HG02938 (cell line): ENCODE data around the gene MLEC.
"Not testable (repeated sequence)": the region's sequence is repeated elsewhere in the genome, so short reads cannot be mapped to it uniquely, and the experiment has no call there.

Experiments
- ATAC-seq: cut with Tn5 transposase; IDR thresholded peaks from one replicate; pipeline ENCODE4 v1.9.1; 2021; ENCODE audit warnings: mild to moderate bottlenecking, moderate library complexity; ENCODE audit not compliant: unreplicated experiment

MLEC gene

DNA sequence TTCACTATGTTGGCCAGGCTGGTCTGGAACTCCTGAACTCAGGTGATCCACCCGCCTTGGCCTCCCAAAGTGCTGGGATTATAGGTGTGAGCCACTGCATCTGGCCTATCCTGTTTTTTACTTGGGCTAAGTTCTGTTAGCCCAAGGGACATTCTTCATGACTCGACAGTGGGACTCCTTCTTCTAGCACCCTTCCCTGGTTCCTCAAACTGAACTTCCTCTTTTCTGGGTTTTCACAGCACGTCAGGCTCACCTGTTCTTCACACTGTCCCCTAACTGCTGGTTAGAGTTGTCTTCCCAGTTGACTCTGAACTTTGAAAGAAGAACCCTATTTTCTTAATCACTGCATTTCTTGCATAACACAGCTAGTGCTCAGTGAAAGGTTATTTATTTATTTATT is 24.1 kb upstream of the MLEC start:
- no peak for ATAC-seq

GRCh38 chr12:120663741-120664140 is 23.2 kb upstream of the MLEC start:
- ATAC-seq = no peak

DNA sequence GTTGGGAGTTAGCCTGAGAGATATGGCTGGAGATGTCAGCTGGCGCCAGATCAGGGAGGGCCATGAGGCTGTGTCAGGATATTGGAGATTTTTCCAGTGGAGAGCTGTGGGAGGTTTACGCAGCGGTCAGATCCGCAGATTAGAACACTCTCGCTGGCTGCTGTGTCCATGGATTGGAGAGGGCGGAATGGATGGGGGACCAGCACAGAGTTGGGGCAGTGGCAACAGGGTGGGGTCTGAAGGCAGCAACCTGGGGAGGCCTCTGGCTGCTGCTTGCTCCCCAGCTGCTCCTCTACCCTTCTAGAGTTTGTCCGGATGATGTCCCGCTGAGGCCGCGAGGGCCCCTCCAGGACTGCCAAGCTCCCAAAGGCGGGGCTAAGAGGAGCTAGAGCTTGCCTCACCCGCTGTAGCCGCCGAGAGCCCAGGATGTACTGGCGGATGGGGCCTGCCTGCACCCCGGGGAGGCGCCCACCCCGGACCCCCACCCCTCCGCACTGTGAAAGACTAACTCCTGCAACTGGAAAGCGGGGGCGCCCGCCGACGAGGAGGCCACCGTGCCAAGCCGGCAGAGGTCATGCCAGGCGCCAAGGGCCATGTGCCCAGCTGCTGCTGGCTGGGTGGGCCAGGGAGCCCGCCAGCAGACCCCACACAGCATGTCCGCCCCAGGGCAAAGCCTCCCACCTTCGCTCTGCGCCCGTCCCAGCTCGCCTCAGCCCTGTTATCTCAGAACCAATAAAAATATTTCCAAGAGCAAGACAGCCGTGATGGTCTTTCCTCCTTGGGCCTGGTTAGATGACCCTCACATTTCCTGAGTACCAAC is 20.2 kb upstream of the MLEC start:
- ATAC-seq = no peak

- ATAC-seq = no peak
Measured at GRCh38 chr12:120668091-120668867, 18.7 kb upstream of the MLEC start.

- ATAC-seq = peak; percentile 50
Measured at GRCh38 chr12:120668868-120669840, 17.8 kb upstream of the MLEC start.

GRCh38 chr12:120670237-120670636 is 16.7 kb upstream of the MLEC start:
- ATAC-seq = not testable (repeated sequence)

GRCh38 chr12:120670667-120671066 is 16.3 kb upstream of the MLEC start:
- no peak for ATAC-seq

GRCh38 chr12:120674097-120674636 is 12.8 kb upstream of the MLEC start:
- ATAC-seq = no peak

- ATAC-seq = no peak
Measured at GRCh38 chr12:120677765-120678473, 9.0 kb upstream of the MLEC start.

DNA sequence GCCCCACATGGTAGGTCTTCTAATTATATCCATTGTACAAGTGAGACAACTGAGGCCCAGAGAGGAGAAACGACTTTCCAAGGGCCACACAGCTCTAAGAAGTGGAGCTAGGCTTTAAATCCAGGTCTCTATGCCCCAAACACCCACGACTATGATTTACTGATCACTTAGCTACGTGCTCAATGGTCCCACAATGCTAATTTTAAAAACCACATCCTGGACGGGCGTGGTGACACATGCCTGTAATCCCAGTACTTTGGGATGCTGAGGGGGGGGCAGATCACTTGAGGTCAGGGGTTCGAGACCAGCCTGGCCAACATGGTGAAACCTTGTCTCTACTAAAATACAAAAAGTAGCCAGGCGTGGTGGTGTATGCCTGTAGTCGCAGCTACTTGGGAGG is 8.4 kb upstream of the MLEC start:
- no peak for ATAC-seq

- no peak for ATAC-seq
Measured at GRCh38 chr12:120680165-120680738, 6.7 kb upstream of the MLEC start.

GRCh38 chr12:120684523-120684932 is 2.4 kb upstream of the MLEC start:
- no peak for ATAC-seq

GRCh38 chr12:120685522-120685921 is 1.4 kb upstream of the MLEC start:
- no peak for ATAC-seq

GRCh38 chr12:120686151-120686689 is 729 bp upstream of the MLEC start:
- ATAC-seq = peak; percentile 63

GRCh38 chr12:120687578-120688289 is 785 bp downstream of the MLEC start:
- ATAC-seq = no peak

- ATAC-seq = no peak
Measured at GRCh38 chr12:120688527-120689071, 1.6 kb downstream of the MLEC start.

DNA sequence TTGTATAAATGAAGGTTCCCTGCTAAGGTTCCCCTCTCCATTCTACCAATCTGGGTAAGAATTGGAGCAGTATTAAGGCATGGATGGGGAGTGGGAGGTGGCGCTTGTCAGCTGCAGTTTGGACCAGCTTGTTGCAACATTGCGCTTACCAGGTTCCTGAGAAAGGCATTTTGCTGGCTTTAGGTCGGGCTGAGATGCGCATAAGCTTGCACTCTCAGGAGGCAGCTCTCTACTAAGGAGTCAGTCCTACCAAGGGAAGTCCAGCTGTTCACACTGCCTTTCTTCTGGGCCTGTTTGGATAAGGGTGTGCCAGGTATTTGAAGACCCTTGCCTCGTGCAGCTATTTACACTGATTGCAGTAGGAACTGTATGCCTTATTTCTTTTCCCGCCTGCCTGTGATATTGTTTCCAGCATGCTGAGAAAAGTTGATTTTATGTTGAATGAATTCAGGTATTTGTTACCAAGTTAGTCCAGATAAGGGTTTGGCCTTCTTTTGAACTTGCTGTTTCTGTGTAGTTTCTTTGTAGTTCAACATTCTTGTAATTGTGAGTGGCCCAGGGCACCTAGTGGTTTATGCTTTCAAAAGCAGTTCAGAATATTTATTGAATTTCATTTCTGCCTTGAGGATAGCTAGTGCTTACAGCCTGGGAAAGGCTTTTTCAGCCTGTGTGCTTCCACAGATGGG is 2.6 kb downstream of the MLEC start:
- no peak for ATAC-seq

- ATAC-seq = no peak
Measured at GRCh38 chr12:120690083-120690450, 3.1 kb downstream of the MLEC start.
